ENCODE measurements around the gene RAB33A.

GRCh38 chrX:130174045-130174704 is 2.4 kb downstream of the RAB33A start:
- TF ChIP-seq EZH2 (IDR thresholded peaks at IDR 0.05) (no peak), POLR2AphosphoS5 (IDR thresholded peaks at IDR 0.05; ENCODE audit: borderline replicate concordance, low read depth, low read length) (no peak), FOXP2 (optimal IDR thresholded peaks at IDR 0.05; ENCODE audit: control extremely low read depth, extremely low read length, insufficient read depth) (no peak)
